ENCODE data around the gene SGK2.

SGK2 gene

GRCh38 chr20:43516251-43516824 is 42.5 kb upstream of the SGK2 start:
- no peaks in the 10 kb centered on the region for H3K9me2 ChIP-seq (replicated peaks; ENCODE audit: control insufficient read depth, low read length)
- peaks cover 18% of the 10 kb centered on the region for H3K79me2 ChIP-seq (ENCODE audit: control insufficient read depth, low read length)
- no peaks in the 10 kb centered on the region for H4K20me1 ChIP-seq (ENCODE audit: control insufficient read depth, insufficient read depth, low read depth, low read length)
- TF ChIP-seq CTCF (IDR thresholded peaks at IDR 0.05; ENCODE audit: low read depth, low read length, poor library complexity, severe bottlenecking), result no peak
- TF ChIP-seq EZH2phosphoT487 (IDR thresholded peaks at IDR 0.05; ENCODE audit: borderline replicate concordance, low read length), result no peak
- H3K4me2 ChIP-seq (ENCODE audit: low read length), result peak overlapping the region; percentile 77; the same call in 1 of the 2 replicates
- H3K4me1 ChIP-seq (ENCODE audit: control insufficient read depth, low read length), result peaks cover 22% of the 10 kb centered on the region
- H3K36me3 ChIP-seq (ENCODE audit: control insufficient read depth, low read length), result peaks cover 16% of the 10 kb centered on the region
- H3K4me3 ChIP-seq (ENCODE audit: low read length), result no peak overlapping the region; the same call in 1 of the 2 replicates
- H3K9me3 ChIP-seq (ENCODE audit: control insufficient read depth, insufficient read depth, low read length), result no peaks in the 10 kb centered on the region
- no peaks in the 10 kb centered on the region for H3K27me3 ChIP-seq (ENCODE audit: control insufficient read depth, low read length)
- no peak overlapping the region for H3K27ac ChIP-seq (ENCODE audit: low read depth, low read length)
- H3F3A ChIP-seq (ENCODE audit: control insufficient read depth, insufficient read depth), result no peaks in the 10 kb centered on the region

GRCh38 chr20:43520074-43520630 is 38.7 kb upstream of the SGK2 start:
- no peak for TF ChIP-seq CTCF (IDR thresholded peaks at IDR 0.05; ENCODE audit: low read depth, low read length, poor library complexity, severe bottlenecking)
- TF ChIP-seq EZH2phosphoT487 (IDR thresholded peaks at IDR 0.05; ENCODE audit: borderline replicate concordance, low read length), result no peak
- Histone ChIP-seq H3K9me2 (replicated peaks; ENCODE audit: control insufficient read depth, low read length) (no peaks in the 10 kb centered on the region), H4K20me1 (ENCODE audit: control insufficient read depth, insufficient read depth, low read depth, low read length) (no peaks in the 10 kb centered on the region), H3K4me2 (ENCODE audit: low read length) (no peak overlapping the region), H3K4me3 (ENCODE audit: low read length) (no peak overlapping the region), H3K79me2 (ENCODE audit: control insufficient read depth, low read length) (peaks cover 12% of the 10 kb centered on the region), H3K27ac (ENCODE audit: low read depth, low read length) (no peak overlapping the region), H3K9me3 (ENCODE audit: control insufficient read depth, insufficient read depth, low read length) (no peaks in the 10 kb centered on the region), H3K36me3 (ENCODE audit: control insufficient read depth, low read length) (peaks cover 16% of the 10 kb centered on the region), H3K27me3 (ENCODE audit: control insufficient read depth, low read length) (no peaks in the 10 kb centered on the region), H3F3A (ENCODE audit: control insufficient read depth, insufficient read depth) (no peaks in the 10 kb centered on the region), H3K4me1 (ENCODE audit: control insufficient read depth, low read length) (peaks cover 14% of the 10 kb centered on the region)

GRCh38 chr20:43525021-43525420 is 33.8 kb upstream of the SGK2 start:
- no peaks in the 10 kb centered on the region for H3K79me2 ChIP-seq (ENCODE audit: control insufficient read depth, low read length)
- no peaks in the 10 kb centered on the region; the same call in 1 of the 2 replicates for H3K36me3 ChIP-seq (ENCODE audit: control insufficient read depth, low read length)
- H3K4me3 ChIP-seq (ENCODE audit: low read length), result no peak overlapping the region
- no peaks in the 10 kb centered on the region for H3F3A ChIP-seq (ENCODE audit: control insufficient read depth, insufficient read depth)
- H4K20me1 ChIP-seq (ENCODE audit: control insufficient read depth, insufficient read depth, low read depth, low read length), result no peaks in the 10 kb centered on the region
- TF ChIP-seq CTCF (IDR thresholded peaks at IDR 0.05; ENCODE audit: low read depth, low read length, poor library complexity, severe bottlenecking) (no peak), EZH2phosphoT487 (IDR thresholded peaks at IDR 0.05; ENCODE audit: borderline replicate concordance, low read length) (no peak)
- H3K27me3 ChIP-seq (ENCODE audit: control insufficient read depth, low read length), result no peaks in the 10 kb centered on the region
- no peak overlapping the region for H3K4me2 ChIP-seq (ENCODE audit: low read length)
- H3K4me1 ChIP-seq (ENCODE audit: control insufficient read depth, low read length), result no peaks in the 10 kb centered on the region
- H3K9me3 ChIP-seq (ENCODE audit: control insufficient read depth, insufficient read depth, low read length), result no peaks in the 10 kb centered on the region
- no peaks in the 10 kb centered on the region for H3K9me2 ChIP-seq (replicated peaks; ENCODE audit: control insufficient read depth, low read length)
- no peak overlapping the region for H3K27ac ChIP-seq (ENCODE audit: low read depth, low read length)

All from DOHH2 (cell line).